ENCODE measurements around the gene ARHGAP22.

Gene ARHGAP22

GRCh38 chr10:48489099-48489498 is 115.8 kb downstream of the ARHGAP22 start:
- no peak for DNase-seq
- Mint-ChIP-seq H3K27me3 (ENCODE audit: low read depth, poor library complexity) (peaks cover 16% of the 10 kb centered on the region), H3K27ac (no peak overlapping the region), H3K4me1 (peaks cover 17% of the 10 kb centered on the region), H3K4me3 (no peak overlapping the region), H3K9me3 (peaks cover 7% of the 10 kb centered on the region), H3K36me3 (ENCODE audit: low read depth) (no peaks in the 10 kb centered on the region)
- no peak for TF ChIP-seq CTCF (IDR thresholded peaks at IDR 0.05)

DNA sequence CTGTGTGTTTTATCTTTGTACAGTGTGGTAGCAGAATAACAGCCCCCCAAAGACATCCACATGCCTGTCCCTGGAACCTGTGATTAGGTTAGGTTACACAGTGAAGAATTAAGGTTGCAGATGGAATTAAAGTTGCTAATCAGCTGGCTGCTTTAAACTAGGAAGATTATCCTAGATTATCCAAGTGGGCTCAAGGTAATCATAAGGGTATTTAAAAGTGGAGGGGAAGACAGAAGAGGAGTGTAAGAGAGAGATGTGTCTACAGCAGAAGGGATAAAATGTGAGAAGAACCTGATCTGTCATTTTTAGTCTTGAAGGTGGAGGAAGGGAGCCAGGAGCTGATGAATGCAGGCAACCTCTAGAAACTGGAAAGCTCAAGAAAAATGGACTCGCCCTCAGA is 117.6 kb downstream of the ARHGAP22 start:
- DNase-seq, result no peak
- Mint-ChIP-seq H3K4me1 (peaks cover 17% of the 10 kb centered on the region), H3K27me3 (ENCODE audit: low read depth, poor library complexity) (peaks cover 19% of the 10 kb centered on the region), H3K36me3 (ENCODE audit: low read depth) (no peaks in the 10 kb centered on the region), H3K9me3 (peaks cover 7% of the 10 kb centered on the region), H3K27ac (no peak overlapping the region), H3K4me3 (no peak overlapping the region)
- no peak for TF ChIP-seq CTCF (IDR thresholded peaks at IDR 0.05)

DNA sequence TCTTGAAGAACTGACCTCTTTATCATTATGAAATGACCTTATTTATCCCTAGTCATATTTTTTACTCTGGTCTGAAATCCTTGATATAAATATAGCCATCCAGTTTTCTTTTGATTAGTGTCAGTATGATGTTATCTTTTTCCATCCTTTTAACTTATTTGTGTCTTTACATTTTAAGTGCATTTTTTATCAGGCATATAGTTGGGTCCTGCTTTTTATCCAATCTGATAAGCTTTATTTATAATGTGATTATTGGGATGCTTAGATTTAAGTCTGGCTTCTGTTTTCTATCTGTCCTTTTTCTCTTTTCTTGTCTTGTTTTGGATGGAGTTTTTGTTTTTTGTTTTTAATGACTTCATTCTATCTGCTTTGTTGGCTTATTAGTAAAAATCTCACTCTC is 119.2 kb downstream of the ARHGAP22 start:
- TF ChIP-seq CTCF (IDR thresholded peaks at IDR 0.05), result no peak
- Mint-ChIP-seq H3K9me3 (peaks cover 7% of the 10 kb centered on the region), H3K4me1 (peaks cover 11% of the 10 kb centered on the region), H3K4me3 (no peak overlapping the region), H3K27me3 (ENCODE audit: low read depth, poor library complexity) (peaks cover 13% of the 10 kb centered on the region), H3K36me3 (ENCODE audit: low read depth) (no peaks in the 10 kb centered on the region), H3K27ac (no peak overlapping the region)
- DNase-seq, result no peak

GRCh38 chr10:48484911-48485310 is 120.0 kb downstream of the ARHGAP22 start:
- H3K27ac Mint-ChIP-seq, result no peak overlapping the region
- TF ChIP-seq CTCF (IDR thresholded peaks at IDR 0.05), result no peak
- no peaks in the 10 kb centered on the region for H3K36me3 Mint-ChIP-seq (ENCODE audit: low read depth)
- peaks cover 7% of the 10 kb centered on the region for H3K9me3 Mint-ChIP-seq
- no peak overlapping the region for H3K4me3 Mint-ChIP-seq
- H3K27me3 Mint-ChIP-seq (ENCODE audit: low read depth, poor library complexity), result peaks cover 13% of the 10 kb centered on the region
- no peak for DNase-seq
- H3K4me1 Mint-ChIP-seq, result peaks cover 8% of the 10 kb centered on the region

DNA sequence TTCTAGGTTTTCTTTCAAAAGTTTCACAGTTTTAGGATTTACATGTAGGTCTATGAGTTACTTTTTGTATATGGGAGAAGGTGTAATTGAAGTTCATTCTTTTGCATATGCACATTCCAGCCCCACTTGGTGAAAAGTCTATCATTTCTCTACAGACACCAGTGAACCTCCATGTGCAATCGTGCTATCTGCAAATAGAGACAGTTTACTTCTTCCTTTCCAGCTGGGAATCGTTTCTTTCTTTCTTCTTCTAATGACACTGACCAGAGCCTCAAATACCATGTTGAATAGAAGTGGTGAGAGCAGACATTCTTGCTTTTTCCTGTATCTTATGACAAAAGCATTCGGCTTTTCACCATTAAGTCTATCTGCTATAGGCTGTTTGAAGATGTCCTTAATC is 122.7 kb downstream of the ARHGAP22 start:
- Mint-ChIP-seq H3K9me3 (peaks cover 5% of the 10 kb centered on the region), H3K36me3 (ENCODE audit: low read depth) (no peaks in the 10 kb centered on the region), H3K4me3 (no peak overlapping the region), H3K27me3 (ENCODE audit: low read depth, poor library complexity) (peaks cover 9% of the 10 kb centered on the region), H3K27ac (no peak overlapping the region), H3K4me1 (peaks cover 20% of the 10 kb centered on the region)
- no peak for DNase-seq
- TF ChIP-seq CTCF (IDR thresholded peaks at IDR 0.05), result no peak

DNA sequence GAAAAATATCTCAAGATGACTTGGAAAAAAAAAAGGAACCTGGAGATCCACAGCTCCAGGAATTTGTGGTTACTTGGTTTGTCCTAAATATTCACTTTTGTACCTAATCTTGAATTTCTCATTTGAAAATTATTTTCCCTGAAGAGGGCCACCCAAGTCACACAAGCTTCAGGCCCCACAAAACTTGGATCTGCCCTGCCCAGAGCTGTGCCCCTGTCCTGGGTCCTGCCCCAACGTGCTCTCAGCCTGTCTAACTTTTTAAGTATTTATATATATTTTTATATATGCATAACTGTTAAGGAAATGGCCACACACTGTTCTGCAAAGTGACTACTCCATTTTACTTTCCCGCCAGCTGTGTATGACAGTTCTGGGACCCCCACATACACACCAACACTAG is 123.5 kb downstream of the ARHGAP22 start:
- TF ChIP-seq CTCF (IDR thresholded peaks at IDR 0.05), result no peak
- no peak overlapping the region for H3K27ac Mint-ChIP-seq
- H3K4me3 Mint-ChIP-seq, result no peak overlapping the region
- peaks cover 10% of the 10 kb centered on the region for H3K27me3 Mint-ChIP-seq (ENCODE audit: low read depth, poor library complexity)
- no peak for DNase-seq
- no peaks in the 10 kb centered on the region for H3K9me3 Mint-ChIP-seq
- peaks cover 28% of the 10 kb centered on the region for H3K4me1 Mint-ChIP-seq
- no peaks in the 10 kb centered on the region for H3K36me3 Mint-ChIP-seq (ENCODE audit: low read depth)
